ENCODE data around the gene MCC.

DNA sequence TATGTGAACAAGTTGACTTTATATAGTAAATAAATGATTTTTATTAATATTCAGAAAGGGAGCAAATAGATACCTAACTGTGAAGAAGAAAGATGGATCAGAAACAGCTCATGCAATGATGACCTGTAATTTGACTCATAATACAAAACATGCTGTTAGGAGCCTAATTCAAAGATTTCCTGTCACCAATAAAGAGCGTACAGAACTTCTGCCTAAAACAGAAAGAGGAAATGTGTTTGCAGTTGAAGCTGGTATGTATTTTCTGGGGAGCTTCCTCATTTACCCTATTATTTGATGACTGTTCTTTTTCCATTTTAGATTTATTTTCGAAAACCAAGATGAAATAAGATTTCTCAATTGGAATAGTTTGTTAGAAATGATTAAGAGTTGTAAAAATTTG is 36.7 kb upstream of the MCC start:
- TF ChIP-seq POLR2A (IDR thresholded peaks at IDR 0.05; ENCODE audit: low read depth, low read length), result no peak
- TF ChIP-seq PAX5 (IDR thresholded peaks at IDR 0.05; ENCODE audit: insufficient read depth, low read length, severe bottlenecking), result no peak
- no peak for TF ChIP-seq POLR2AphosphoS5 (IDR thresholded peaks at IDR 0.05; ENCODE audit: low read depth, low read length)
- no peak for TF ChIP-seq TAF1 (IDR thresholded peaks at IDR 0.05; ENCODE audit: low read depth, low read length)
- peak; percentile 84 for TF ChIP-seq SPI1 (IDR thresholded peaks at IDR 0.05; ENCODE audit: low read depth, low read length)
- TF ChIP-seq POU2F2 (IDR thresholded peaks at IDR 0.05; ENCODE audit: low read depth, low read length), result no peak

Data from GM12891 (cell line).